Stimulated activated CD8-positive, alpha-beta memory T cell treated with anti-CD3 and anti-CD28 coated beads, Interleukin-7, amount 100 ng/mL, for 48 hours (primary cell): ENCODE results near the gene BAIAP2.
"Not testable (repeated sequence)": the region's sequence is repeated elsewhere in the genome, so short reads cannot be mapped to it uniquely, and the experiment has no call there.

Experiments
- DNase-seq, 2 donors: peaks; one replicate each; pipeline ENCODE4 v3.0.0-alpha.2; 2020; ENCODE audit warnings: low read depth in 1 of 2; ENCODE audit errors: extremely low read depth in 1 of 2

BAIAP2 gene

DNA sequence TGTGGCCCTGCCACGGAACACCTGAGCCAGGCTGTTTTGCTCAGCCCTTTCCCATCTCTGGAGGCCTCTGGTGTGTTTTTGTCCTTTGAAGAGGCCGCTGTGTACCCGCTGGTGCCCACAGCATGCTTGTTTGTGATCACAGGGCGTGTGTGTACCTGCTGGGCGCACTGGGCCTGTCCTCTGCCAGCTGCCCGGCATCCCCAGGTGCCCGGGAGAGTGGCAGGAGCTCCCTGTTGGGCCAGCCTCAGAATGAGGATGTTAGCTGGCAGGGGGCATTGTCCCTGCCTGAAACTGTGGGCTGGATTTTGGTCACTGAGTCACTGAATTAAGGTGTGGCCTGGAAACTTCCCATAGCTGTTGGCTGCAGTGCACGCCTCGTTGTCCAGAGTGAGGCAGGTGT, 31.1 kb downstream of the BAIAP2 start:
- DNase-seq = no peak

DNA sequence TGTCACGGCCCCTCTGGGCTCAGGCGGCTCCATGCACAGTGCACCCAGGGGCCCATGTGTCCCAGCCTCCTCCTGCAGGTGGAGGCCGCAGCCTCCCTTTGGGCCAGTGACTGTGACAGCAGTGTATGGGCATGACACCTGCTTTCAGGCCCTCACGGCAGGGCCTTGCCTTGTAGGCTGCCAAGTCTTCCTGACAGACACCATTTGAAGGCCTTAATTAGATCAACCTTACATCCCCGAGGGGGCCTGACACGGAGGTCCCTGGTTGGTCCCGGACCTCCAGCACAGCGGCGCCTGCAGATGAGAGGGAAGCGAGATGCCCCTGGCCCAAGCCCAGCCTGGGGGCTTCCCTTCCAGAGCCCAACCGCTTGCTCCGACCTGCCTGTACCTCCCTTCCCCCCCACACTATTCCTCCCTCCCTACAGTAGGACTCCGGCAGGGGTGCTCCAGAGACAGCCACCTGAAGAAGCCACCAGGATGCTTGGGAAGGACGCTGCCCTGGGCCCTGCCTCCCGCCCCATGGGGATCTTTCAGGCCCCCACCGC, 31.9 kb downstream of the BAIAP2 start:
- DNase-seq = no peak

DNA sequence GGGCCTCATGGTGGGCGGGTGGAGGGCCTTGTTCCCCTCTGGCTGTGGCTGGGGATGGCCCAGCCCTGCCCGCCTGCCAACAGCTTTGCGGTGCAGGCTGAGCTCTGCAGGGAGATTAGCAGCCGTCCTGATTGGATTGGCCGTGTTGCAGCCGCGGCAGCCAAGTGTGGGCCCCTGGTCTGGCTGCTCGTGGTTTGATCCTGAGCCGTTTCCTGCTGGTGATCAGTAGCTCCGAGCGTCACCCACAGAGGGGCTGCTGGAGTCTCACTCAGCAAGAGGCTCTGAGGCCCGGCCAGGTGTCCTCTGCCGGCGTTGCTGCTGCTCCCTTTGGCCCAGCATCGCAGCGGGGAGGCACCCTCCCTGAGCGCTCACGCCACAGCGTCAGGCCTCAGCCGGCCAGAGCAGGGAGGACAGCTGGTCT, 32.5 kb downstream of the BAIAP2 start:
- no peak for DNase-seq

GRCh38 chr17:81068411-81069134, 33.6 kb downstream of the BAIAP2 start:
- no peak for DNase-seq

DNA sequence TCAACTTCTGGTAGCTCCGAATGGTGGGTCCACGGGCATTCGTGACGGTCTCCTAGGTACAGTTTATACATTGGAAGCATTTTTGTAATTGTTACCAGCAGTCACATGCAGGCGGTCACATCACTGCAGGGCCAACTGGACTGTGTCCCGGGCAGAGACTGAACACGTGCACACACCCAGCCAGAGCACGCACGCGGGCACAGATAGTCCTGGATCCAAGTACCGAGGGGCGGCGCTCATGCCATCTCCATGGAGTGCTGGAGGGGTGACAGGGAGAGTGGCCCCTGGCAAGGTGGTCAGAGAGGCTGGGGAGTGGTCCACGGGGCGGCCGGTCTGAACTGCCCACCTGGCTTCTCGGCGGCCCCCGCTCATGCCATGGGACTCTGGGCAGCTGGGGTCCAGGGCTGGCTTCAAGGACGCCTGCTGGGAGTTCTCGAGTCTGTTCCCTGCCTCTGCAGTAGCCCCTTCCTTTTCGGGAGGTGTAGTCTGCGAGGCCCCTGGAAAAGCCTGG, 34.2 kb downstream of the BAIAP2 start:
- no peak for DNase-seq

DNA sequence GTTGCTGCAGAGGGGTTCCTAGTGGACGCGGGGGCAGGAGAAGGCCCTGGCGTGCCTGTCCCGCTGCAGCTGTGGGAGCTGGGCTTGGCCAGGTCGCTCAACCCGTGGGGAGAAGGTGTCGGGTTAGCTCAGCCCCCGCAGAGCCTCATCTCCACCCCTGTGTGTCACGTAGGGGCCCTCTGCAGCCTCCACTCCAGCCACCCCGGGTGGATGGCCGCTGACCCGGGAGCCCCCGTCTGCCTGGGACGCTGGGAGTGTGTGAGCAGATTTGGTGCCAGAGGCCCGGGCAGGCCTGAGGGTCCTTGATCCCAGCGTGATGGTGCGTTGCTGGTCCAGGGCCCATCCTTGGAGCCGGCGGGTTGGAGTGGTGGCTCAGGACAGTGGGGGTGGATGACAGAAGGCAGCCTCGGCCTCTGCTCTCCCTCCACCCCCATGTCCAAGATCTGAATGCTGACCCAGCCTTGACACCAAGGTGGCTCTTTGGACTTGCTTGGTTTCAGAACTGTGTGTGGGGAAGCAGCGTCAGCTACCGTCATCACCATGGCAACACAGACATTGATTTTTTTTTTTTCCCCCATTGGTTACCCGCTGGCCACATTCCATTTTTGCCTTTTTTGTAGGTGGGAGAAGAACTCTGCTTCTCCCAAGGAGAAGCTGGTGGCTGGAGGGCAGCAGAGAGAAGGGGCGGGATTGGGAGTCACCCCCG, 35.7 kb downstream of the BAIAP2 start:
- DNase-seq = no peak

- no peak for DNase-seq
Measured at GRCh38 chr17:81071761-81072741, 37.1 kb downstream of the BAIAP2 start.

DNA sequence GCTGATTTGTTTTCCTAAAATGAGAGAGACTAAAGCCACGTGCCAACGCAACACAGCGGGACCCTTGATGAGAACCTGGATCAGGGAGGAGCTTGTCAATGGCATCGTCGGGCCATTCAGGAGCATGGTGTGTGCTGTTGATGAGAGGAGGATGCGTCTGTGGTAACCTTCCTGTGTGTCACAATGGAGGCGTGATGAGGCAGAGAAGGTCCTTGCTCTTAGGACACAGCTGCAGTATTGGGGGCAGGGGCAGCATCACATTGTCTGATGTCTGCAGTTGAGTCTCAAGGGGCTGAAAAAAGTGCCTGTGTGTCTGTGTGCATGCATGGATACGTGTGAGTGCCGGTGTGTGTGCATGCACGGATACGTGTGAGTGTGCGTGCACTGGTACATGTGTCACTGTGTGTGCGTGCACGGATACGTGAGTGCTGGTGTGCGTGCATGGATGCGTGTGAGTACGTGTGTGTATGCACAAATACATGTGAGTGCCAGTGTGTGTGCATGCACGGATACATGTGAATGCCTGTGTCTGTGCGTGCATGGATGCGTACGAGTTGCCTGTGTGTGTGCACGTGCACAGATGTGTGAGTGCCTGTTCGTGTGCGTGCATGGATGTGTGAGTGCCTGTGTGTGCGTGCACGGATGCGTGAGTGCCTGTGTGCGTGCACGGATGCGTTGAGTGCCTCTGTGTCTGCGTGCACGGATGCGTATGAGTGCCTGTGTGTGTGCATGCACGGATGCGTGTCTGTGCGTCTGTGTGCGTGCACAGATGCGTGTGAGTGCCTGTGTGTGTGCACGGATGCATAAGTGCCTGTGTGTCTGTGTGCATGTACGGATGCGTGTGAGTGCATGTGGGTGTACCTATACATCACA, 39.3 kb downstream of the BAIAP2 start:
- DNase-seq = no peak

- no peak for DNase-seq
Measured at GRCh38 chr17:81074875-81075274, 39.9 kb downstream of the BAIAP2 start.

DNA sequence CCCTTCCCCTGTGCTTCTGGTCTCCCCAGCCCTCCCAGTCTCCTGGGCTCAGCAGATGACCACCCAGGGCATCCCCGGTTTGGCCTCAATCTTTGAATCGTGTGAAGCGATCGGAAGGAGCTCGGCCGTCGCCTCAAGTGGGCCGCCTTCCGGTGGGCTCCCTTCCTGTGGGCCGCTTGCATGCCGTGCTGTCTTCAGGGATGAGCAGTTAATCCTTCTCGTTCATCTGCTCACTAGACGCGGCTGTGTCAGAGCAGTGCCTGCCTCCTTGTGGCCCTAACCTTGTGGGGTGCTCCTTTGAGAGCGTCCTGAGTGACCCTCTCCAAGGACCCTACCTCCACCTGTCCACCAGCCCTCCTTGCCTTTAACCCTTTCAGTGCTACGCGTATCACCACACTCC, 40.4 kb downstream of the BAIAP2 start:
- no peak for DNase-seq

DNA sequence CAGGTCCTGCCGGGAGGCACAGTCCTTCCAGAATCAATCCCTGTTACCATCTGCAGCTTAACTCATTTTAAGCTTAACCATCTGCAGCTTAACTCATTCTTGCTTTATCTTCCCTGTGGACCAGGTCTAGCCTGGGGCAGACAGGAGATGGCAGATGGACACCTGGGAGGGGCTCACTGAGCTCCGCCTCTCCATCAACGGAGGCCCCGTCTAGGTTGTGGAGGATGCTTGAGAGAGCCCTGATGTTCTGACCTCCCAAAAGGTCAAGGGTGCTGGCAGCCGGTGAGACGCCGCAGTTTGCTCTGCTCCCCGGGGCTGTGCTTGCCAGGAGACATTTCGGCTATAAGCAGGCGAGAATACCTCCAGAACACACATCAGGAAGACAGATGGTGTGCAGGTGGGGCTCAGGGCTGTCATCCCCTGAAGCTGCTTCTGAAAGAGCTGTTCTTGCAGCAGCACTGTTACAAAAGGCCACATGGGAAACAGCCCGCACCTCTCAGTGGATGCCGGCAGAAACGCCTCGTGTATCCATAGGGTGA, 41.3 kb downstream of the BAIAP2 start:
- no peak for DNase-seq

DNA sequence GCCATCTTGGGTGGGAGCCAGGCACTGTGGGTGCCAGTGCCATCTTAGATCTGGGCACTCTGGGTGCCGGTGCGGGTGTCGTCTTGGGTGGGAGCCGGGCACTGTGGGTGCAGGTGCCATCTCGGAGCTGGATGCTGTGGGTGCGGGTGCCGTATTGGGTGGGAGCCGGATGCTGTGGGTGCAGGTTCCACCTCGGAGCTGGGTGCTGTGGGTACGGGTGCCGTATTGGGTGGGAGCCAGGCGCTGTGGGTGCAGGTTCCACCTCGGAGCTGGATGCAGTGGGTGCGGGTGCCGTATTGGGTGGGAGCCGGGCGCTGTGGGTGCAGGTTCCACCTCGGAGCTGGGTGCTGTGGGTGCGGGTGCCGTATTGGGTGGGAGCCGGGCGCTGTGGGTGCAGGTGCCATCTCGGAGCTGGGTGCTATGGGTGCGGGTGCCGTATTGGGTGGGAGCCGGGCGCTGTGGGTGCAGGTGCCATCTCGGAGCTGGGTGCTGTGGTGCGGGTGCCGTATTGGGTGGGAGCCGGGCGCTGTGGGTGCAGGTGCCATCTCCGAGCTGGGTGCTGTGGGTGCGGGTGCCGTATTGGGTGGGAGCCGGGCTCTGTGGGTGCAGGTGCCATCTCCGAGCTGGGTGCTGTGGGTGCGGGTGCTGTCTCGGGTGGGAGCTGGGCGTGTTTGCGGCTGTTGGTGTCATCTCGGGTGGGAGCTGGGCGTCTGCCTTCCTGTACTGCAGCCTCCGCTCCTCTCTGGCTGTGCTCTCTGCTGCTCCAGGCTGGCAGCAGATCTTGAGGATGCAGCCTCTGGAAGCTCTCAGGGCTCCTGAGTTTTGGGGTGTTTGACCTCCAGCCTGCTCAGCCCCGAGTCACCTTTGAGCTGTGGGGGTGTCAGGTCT, 43.3 kb downstream of the BAIAP2 start:
- not testable (repeated sequence) for DNase-seq

DNA sequence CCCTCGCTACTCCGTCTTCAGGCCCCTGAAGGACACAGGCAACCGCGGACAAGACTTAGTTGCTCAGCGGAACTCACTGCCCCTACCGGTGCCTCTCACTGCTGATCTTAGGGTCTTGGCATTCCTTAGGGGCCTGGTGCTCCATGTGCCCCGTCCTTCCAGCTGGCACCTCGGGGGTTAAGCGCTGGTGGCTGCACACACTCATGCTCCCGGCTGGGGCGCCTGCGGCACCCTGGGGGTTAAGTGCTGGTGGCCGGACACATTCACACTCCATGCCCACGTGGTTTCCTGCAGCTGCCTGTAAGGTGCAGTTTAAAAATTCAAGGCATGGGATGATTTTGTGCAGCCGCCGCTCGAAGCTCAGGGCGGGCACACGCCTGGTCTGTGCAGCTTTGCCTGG, 45.1 kb downstream of the BAIAP2 start:
- no peak for DNase-seq

GRCh38 chr17:81081222-81082176, 46.5 kb downstream of the BAIAP2 start:
- no peak for DNase-seq

DNA sequence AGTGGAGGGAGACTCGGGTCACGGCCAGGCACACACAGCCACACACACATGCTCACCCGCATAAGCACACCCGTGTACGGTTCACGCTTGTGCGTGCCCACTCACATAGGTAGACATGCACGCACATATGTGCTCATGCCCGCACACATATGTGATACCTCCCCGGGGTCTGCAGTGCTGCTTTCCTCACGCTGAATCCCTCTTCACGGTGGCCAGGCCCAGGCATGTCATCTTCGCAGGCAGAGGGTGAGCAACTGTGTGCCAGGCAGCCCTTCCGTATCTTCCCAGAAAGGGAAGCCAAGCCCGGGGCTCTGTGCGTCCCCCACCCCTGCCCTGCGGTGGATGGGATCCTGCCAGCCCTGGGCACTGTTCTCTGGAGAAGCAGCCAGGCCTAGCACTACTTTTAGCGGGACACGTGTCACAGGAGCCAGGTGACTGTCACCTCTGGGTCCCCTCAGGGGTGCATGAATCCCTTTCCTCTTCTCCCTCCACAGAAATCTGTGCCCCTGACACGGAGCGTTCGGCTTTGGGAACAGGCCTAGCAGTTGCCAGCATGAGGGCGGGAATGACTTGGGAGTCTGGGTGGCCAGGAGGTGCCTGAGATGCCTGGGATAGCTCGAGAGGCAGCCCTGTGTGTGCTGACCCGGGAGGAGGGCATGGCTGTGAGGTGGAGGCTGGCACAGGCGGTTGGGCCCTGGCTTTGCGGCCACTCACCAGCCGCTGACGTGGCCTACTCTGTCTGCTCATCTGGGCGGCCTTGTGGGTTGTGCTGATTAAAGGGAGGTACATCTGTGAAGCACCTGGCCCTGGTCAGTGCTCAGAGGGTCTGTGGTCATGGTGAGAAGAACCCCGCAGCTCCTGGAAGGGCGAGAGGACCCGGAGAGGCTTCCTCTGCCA, 47.5 kb downstream of the BAIAP2 start:
- no peak for DNase-seq

DNA sequence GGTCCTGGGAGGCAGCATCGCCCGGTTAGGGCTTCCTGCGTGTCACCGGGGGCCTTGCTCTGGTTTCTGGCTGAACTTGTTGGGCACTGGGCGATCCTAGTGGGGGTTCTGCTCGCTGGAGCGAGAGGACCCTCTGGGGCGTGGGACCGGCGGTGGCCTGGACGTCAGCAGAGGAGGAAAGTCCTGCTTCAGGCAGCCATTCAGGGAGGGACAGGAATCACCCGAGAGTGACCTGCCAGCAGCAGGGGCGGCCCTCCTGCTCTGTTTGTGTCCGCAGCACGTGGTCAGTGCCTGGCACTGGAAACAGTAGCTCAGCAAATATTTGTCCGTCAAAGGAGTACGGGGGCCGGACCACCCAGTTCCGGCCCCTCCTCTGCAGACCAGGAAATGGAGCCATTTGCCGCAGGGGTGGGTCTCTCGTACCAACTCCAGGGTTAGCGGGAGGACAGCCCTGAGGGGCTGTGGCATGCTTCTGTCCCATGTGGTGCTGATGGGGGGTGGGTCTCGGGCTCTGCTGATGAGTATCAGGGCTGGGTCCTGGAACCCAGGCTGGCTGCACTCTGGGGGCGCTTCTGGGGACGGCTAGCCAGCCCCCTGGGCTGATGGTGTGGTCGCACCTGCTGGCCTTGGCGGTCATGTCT, 48.3 kb downstream of the BAIAP2 start:
- DNase-seq = no peak
